HG03575 (cell line): ENCODE measurements around the gene FAM180B.

Source experiments
- ATAC-seq: cut with Tn5 transposase; IDR thresholded peaks from one replicate; pipeline ENCODE4 v1.9.1; 2021; ENCODE audit not compliant: unreplicated experiment, insufficient number of reproducible peaks, low FRiP score; ENCODE audit errors: extremely low read depth

The FAM180B gene

GRCh38 chr11:47591764-47592163 is 5.3 kb downstream of the FAM180B start:
- no peak for ATAC-seq

- no peak for ATAC-seq
Measured at GRCh38 chr11:47592251-47592650, 5.8 kb downstream of the FAM180B start.

- ATAC-seq, result no peak
Measured at GRCh38 chr11:47592970-47593369, 6.5 kb downstream of the FAM180B start.

GRCh38 chr11:47593492-47593933 is 7.0 kb downstream of the FAM180B start:
- ATAC-seq, result no peak

- ATAC-seq, result no peak
Measured at GRCh38 chr11:47593934-47594855, 7.7 kb downstream of the FAM180B start, which contains the start of gene C1QTNF4. Gene C1QTNF4, minus strand, starts transcription at chr11:47594411. Its CDS starts 3,601 bp downstream, at chr11:47590810.

- no peak for ATAC-seq
Measured at GRCh38 chr11:47595029-47595428, 8.6 kb downstream of the FAM180B start.

- ATAC-seq, result no peak
Measured at GRCh38 chr11:47595967-47596366, 9.5 kb downstream of the FAM180B start.

- no peak for ATAC-seq
Measured at GRCh38 chr11:47599902-47600301, 13.4 kb downstream of the FAM180B start.

- ATAC-seq, result no peak
Measured at GRCh38 chr11:47603295-47603694, 16.8 kb downstream of the FAM180B start.

GRCh38 chr11:47605921-47606320 is 19.4 kb downstream of the FAM180B start:
- ATAC-seq, result no peak

GRCh38 chr11:47606731-47607130 is 20.3 kb downstream of the FAM180B start:
- ATAC-seq, result no peak

- ATAC-seq, result no peak
Measured at GRCh38 chr11:47607380-47607779, 20.9 kb downstream of the FAM180B start.

- ATAC-seq, result no peak
Measured at GRCh38 chr11:47609675-47610074, 23.2 kb downstream of the FAM180B start.

- no peak for ATAC-seq
Measured at GRCh38 chr11:47611348-47611794, 24.9 kb downstream of the FAM180B start.

GRCh38 chr11:47615249-47615648 is 28.8 kb downstream of the FAM180B start:
- ATAC-seq, result no peak

- ATAC-seq, result no peak
Measured at GRCh38 chr11:47616726-47617416, 30.4 kb downstream of the FAM180B start.

GRCh38 chr11:47617417-47617809 is 30.9 kb downstream of the FAM180B start:
- ATAC-seq, result no peak

- no peak for ATAC-seq
Measured at GRCh38 chr11:47620836-47621378, 34.4 kb downstream of the FAM180B start.

- no peak for ATAC-seq
Measured at GRCh38 chr11:47626234-47626633, 39.8 kb downstream of the FAM180B start.

- no peak for ATAC-seq
Measured at GRCh38 chr11:47628026-47628425, 41.5 kb downstream of the FAM180B start.
